GM12873 (cell line): ENCODE data around the gene DOCK1.

Source experiments
- TF ChIP-seq, protein P1 (sequence below): IDR thresholded peaks from 2 replicates; pipeline ENCODE4 v1.5.1; 2012; ENCODE audit warnings: low read depth, mild to moderate bottlenecking, moderate library complexity, low read length, control low read depth; ENCODE audit not compliant: insufficient read depth; ENCODE audit errors: missing control alignments

Gene DOCK1

DNA sequence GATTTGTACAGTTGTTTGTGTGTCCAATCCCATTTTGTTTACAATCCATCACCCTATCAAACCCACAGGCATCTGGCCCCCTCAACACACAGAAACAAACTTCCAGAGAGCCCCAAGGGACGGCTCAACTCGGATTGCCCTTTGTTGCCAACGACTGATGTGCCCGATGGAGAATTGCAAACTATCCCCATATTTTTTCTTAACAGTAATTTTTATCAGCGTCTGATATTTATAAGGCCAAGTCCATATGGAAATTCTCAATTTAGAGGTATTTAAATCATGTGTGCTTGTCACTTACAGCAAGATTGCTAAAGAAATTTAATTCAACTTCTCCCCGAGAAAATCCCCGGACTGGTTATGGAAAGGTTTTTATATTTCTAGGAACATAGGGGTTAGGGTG lies 530.0 kb downstream of the DOCK1 start:
- TF ChIP-seq, protein P1, sequence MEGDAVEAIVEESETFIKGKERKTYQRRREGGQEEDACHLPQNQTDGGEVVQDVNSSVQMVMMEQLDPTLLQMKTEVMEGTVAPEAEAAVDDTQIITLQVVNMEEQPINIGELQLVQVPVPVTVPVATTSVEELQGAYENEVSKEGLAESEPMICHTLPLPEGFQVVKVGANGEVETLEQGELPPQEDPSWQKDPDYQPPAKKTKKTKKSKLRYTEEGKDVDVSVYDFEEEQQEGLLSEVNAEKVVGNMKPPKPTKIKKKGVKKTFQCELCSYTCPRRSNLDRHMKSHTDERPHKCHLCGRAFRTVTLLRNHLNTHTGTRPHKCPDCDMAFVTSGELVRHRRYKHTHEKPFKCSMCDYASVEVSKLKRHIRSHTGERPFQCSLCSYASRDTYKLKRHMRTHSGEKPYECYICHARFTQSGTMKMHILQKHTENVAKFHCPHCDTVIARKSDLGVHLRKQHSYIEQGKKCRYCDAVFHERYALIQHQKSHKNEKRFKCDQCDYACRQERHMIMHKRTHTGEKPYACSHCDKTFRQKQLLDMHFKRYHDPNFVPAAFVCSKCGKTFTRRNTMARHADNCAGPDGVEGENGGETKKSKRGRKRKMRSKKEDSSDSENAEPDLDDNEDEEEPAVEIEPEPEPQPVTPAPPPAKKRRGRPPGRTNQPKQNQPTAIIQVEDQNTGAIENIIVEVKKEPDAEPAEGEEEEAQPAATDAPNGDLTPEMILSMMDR = no peak

DNA sequence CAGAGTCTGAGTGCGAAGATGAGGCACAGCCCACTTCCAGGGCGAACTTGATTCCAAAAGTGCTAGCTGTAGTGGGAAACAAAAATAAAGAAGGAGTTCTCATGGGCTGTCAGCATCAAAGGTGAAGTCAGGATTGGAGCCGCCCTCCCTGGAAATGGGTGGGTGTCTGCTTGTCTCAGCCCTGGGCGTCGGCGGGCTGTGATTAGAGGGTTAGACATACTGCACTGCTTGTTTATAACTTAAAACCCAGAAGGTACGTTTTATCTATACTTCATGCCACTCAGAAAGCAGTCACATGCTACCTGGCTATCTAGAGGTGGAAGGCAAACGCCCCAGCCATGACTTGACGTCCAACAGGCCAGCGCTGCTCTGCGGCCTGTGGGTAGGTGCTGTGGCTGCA lies 535.1 kb downstream of the DOCK1 start:
- TF ChIP-seq, protein P1 = no peak

GRCh38 chr10:127441350-127442219 lies 536.4 kb downstream of the DOCK1 start:
- TF ChIP-seq, protein P1 = no peak

- TF ChIP-seq, protein P1 = no peak
These were observed 536.9 kb downstream of the DOCK1 start for GRCh38 chr10:127442220-127442525.

DNA sequence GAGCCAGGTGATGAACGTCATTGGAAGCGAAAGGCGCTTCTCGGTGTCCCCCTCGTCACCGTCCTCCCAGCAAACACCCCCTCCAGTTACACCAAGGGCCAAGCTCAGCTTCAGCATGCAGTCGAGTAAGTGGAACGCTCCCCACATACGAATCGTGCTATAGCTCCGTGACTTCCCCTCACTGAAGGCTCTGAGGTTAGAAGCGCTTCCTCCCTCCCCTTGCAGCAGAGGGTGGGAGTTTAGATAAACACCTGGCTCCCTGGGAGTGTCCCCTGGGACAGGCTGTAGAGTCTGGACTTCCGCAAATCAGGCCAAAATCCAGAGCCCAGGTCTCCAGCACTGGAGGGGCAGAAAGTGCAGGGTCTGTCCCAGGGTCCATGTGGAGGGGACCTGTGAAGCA lies 538.9 kb downstream of the DOCK1 start:
- TF ChIP-seq, protein P1 = no peak

GRCh38 chr10:127447197-127447596 lies 542.0 kb downstream of the DOCK1 start:
- TF ChIP-seq, protein P1 = no peak

GRCh38 chr10:127449490-127449889 lies 544.3 kb downstream of the DOCK1 start:
- TF ChIP-seq, protein P1 = no peak

GRCh38 chr10:127450644-127451043 lies 545.4 kb downstream of the DOCK1 start:
- TF ChIP-seq, protein P1 = no peak
